NCI-H1092 treated with DMSO at 0.1 percent for 48 hours (cell line): ENCODE measurements around the gene GBP5.
"Not testable (repeated sequence)": the region's sequence is repeated elsewhere in the genome, so short reads cannot be mapped to it uniquely, and the experiment has no call there.

Source experiments
- DNase-seq: peaks from one replicate; lab custom pipeline; 2025; lab: John Stamatoyannopoulos, UW

The GBP5 gene

DNA sequence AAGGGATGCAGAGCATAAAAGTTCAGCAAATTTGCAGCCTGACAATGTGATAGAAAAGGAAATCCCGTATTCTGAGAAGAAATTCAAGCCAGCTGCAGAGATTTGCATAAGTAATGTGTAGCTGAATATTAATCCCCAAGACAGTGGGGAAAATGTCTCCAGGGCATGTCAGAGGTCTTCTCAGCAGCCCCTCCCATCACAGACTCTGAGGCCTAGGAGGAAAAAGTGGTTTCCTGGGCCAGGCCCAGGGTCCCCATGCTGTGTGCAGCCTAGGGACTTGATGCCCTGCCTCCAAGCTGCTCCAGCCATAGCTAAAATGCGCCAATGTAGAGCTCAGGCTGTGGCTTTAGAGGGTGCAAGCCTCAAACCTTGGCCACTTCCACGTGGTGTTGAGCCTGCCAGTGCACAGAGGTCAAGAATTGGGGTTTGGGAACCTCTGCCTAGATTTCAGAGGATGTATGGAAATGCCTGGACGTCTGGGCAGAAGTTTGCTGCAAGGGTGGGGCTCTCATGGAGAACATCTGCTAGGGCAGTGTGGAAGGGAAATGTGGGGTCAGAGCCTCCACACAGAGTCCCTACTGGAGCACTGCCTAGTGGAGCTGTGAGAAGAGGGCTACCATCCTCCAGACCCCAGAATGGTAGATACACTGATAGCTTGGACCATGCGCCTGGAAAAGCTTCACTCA, 11.6 kb upstream of the GBP5 start:
- not testable (repeated sequence) for DNase-seq

DNA sequence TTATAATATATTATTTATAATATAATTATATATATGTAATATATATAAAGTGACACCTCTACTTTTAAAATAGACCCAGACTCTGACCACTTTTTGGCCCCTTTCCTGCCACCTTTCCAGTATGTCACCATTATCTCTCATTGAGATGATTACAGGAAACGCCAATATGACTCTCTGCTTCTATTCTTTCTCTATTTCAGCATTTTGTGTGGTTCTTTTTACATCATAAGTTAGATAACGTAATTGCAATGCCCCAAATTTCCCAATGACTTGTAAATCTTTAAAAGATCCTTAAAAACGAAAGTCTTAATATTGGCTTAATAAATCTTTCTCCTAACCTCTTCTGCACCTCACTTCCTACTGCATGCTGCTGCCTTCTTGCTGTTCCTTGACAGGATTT, 8.1 kb upstream of the GBP5 start:
- DNase-seq, result no peak

DNA sequence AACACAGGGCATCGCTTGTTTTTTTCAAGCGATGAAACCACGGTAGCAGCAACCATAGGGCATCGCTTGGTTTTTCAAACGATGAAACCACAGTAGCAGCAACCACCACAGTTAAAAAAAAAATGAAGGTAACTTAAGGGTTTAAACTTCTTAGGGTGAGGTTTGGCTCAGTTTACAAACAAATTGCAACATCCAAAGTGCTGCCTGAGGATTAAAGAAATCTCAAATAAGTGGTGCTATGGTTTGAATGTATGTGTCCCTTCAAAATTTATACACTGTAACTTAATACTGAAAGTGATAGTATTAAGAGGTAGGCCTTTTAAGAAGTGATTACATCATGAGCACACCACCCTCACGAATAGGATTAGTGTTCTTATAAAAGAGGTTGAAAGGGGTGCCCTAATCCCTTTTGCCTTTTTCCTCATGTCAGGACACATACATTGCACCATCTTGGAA, 6.4 kb upstream of the GBP5 start:
- DNase-seq, result no peak

DNA sequence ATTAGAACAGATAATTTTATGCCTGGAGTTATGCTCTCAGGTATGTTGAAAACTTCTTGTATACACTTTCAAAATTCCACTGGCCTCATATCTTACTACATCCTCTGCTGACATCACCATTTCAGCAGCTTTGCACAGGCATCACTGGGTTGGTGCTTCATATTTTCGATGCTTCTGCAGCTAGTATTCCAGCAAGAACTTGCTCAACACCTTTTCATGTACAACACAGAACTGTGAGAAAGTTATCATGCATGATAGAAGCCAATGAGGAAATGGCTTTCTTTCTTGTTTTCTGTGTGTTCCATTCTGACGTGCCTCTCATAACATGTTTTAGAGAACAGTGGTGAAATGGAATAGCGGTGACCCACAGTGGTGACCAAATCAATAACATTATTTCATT, 5.1 kb upstream of the GBP5 start:
- DNase-seq, result no peak

DNA sequence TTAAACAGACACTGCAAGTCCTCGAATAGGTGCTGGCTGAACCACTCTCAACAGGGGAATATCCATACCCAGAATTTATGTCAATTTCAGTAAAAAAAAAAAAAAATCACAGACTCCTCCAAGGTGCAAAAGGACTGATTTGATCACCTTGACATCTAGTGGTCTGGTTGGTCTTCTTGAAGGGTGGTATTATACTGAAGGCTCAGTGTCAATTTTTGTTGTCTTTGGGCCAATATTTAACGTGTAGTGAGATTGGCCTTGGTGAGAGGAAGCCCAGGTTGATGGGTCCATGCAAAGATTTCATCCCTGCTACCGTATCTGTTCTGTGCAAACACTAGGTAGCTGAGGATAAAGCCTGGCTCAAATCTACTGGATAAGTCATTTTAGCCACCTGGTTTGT, 4.0 kb upstream of the GBP5 start:
- DNase-seq, result no peak

DNA sequence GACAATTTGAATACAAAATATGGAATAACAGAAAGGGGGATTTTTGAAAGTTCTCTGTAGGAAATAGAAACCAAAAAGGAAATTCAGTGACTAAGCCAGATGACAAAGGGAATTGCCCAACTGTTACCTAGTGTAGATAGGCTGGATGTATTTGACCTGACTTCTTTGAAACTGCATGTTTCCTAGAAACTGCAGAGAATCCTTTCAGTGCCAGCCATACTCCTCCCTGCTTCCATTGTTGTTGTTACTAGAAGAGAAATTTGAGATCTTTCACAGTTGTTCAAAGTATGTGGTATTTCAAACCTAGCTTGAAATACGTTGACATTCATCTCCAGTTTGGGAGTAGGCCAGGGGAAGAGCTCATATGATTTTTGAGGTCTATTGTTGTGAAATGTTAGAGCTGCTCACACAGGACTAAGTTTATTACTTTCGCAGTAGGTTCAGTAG, 1.8 kb upstream of the GBP5 start:
- no peak for DNase-seq

DNA sequence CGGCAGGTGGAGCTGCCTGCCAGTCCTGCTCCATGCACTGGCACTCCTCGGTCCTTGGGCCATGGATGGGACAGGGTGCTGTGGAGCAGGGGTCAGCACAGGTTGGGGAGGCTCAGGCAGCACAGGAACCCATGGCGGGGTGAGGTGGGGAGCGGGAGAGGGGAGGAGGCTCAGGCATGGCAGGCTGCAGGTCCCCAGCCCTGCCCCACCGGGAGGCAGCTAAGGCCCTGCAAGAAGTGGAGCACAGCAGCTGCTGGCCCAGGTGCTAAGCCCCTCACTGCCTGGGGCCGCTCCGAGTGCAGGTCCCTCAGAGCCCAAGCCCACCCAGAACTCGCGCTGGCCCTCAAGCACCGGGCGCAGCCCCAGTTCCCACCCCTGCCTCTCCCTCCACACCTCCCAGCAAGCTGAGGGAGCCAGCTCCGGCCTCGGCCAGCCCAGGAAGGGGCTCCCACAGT, 691 bp upstream of the GBP5 start:
- no peak for DNase-seq

DNA sequence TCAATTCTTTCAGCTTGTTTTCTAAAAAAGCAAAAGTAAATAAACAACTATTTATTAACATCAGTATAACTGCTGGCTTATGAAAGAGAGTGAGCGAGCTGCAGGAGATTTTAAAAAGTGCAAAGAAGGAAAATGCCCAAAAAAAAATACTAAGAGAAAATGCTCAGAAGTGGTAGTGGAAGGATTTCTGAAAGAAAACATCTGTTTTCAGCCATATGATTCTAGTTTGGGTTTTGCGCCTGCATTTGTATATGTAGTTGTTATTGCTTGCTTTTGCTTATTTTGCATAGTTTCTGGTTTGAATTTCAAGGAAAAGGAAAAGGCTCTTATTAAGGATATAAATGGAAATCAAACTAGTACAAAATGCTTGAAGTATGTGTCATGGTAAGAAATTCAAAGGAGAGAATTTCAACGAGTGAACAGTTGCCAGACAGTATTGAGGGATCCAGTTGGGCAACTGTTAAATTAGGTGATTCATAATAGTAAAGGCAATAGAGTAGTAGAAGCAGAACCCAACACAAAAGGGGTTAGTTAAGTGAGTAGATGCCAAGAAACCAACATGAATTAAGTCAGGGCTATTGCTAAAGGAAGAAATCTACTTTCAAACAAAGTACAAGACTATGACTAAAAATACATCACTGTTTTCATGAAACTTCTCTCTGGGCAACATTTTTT, 1.2 kb downstream of the GBP5 start:
- no peak for DNase-seq

DNA sequence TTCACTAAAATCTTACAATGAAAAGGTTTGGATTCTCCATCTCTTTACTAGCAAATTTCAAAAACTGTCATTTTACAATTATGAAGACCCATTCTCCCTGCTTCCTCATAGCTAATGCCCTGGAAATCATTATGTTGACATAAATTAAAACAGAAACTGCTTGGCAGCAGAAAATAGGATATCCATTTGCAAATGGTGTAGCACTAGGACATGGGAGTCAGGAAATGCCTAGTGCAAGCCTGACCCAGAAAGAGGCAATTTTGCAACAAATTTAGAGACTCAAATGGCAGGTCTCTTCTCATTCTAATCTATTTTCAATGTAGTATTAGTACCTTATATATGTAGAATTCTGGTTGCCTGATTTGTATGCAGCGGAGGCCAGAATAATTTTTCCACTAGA, 2.2 kb downstream of the GBP5 start:
- DNase-seq, result no peak

DNA sequence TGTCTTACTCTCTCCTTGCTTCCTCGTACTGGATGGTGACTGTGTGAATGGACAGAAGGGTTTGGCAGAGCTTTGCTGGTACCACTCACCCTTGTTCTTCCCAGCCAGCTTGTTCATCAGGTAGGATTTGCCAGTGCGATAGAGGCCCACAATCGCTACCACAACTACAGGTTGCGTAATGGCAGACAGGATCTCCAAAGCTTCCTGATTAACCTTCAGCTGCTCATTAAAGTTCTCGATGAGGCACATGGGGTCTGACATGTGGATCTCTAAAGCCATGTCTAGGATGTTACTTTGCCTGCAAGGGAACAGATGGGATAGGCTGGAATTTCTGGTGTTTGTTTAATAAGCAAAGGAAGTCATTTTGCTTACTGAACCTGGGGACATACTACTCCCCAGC, 3.4 kb downstream of the GBP5 start:
- DNase-seq, result no peak

DNA sequence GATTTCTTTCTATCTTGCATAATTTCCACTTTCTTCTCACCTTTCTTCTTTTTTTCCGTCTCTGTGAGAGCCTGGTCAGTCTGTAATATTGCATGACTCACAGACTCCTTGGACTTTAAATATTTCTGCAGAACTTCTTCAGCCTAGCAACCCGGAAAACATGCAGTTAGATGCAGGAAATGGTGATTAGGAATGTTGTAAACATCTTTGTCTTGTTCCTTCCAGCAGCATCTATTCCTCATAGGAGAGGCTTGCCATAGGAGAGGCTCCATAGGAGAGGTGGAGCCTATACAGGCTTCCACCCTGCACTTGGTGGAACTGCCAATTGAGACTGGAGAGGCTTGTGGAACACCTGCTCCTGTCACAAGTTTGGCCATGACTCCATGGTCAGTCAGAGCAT, 10.0 kb downstream of the GBP5 start:
- DNase-seq, result no peak

DNA sequence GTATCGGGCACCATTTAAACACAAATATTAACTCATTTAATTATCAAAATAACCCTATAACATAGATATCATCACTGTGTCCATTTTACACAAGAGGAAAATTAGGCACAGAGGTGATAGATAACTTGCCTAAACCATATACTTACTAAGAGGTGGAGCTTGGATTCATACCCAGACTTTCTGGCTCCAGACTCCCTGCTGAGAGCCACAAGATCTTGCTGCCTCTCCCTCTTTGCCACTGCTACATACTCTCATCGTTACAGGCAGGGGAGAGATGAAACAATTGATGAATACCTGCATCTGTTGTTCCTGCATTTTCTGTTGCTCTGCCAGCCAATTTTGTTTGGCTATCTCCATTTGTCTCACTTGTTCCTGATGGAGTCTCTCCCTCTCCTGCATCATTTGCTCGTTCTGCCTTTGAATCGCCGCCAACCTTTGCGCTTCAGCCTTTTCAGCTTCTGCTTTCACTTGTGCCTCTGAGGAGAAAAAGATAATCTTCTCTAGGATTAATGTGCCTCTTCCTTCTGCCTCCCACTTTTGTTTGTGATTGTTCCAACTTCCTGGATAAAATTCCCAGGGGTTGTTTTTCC, 10.6 kb downstream of the GBP5 start:
- DNase-seq, result peak; percentile 65

DNA sequence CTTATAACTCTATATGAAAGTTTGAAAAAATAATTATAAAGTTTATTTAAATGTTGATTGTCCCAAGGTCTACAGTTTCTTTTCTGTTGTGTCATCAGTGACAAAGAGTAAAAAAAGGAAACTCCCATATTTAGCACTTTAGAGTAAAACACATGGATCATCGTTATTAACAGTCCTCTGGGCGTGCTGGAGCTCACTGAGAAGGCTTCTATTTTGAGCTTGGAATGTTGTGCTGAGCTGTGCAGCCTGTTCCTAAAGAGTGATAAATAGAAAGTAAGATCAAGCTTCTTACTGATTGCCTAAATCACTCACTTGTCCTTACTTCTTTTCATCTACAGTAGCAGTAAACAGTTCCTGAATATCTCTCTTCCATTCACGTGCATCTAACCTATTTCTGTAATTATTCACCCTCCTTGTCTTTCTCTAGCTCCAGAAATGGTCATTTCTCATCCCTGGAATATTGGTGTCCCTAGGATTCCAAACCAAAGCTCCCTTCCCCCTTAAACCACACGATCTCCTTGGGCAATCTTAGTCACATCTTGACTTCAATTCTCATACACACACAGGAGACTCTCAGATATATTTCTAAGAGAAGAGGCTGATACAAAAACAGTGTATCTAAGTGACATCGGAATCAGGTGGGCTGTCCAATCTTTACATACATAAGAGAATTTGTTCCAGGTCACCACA, 11.9 kb downstream of the GBP5 start:
- DNase-seq, result no peak

DNA sequence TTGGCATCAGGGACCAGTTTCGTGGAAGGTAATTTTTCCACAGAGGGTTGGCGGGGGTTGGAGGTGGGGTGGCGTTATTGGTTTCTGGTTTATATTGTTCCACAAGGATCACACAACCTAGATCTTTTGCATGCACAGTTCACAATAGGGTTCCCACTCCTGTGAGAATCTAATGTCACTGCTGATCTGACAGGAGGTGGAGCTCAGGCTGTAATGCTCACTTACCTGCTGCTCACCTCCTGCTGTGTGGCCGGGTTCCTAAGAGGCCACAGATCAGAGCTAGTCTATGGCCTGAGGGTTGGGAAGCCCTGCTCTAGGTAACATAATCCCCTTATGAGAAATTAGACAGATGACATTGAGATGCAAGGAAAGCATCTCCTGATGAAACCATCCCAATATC, 12.6 kb downstream of the GBP5 start:
- no peak for DNase-seq

DNA sequence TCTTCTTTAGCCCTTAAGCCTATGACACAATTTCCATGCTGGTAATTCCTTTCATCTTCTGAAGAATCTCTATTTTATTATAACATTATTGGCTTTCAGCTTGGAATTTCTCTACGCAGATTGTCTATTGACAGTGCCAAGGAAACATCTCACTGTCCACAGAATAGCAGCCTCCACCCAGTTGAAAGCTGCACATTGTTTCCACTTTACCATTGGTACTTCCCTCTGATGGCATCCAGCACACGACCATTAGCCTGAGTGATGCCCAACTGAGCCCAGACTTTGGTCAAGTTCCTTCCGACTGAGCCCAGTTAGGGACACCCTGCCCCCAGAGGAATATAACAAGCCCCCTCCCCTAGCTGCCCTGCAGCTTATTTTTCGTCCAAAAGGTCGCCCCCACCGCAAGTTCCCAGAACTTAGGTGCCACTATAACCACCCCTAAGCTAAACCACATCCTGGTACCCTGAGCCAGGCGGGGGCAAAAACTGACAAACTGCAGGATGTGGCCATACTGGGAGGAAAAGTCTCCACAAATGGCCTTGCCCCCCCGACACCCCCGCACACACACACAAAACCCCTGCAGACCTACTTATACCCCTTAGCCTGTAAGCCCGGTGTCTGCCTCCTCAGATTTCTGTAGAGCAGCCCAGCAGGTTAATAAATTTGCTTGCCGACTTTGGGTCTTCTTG, 13.2 kb downstream of the GBP5 start:
- DNase-seq, result no peak

DNA sequence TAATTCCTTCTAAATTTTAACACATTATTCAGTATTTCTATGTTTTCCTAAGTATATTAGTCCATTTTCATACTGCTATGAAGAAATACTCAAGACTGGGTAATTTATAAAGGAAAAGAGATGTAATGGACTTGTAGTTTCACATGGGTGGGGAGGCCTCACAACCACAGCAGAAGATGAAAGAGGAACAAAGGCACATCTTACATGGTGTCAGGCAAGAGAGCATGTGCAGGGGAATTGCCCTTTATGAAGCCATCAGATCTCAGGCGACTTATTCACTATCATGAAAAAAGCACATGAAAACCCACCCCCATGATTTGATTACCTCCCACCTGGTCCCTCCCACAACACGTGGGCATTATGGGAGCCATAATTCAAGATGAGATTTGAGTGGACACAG, 15.6 kb downstream of the GBP5 start:
- no peak for DNase-seq

DNA sequence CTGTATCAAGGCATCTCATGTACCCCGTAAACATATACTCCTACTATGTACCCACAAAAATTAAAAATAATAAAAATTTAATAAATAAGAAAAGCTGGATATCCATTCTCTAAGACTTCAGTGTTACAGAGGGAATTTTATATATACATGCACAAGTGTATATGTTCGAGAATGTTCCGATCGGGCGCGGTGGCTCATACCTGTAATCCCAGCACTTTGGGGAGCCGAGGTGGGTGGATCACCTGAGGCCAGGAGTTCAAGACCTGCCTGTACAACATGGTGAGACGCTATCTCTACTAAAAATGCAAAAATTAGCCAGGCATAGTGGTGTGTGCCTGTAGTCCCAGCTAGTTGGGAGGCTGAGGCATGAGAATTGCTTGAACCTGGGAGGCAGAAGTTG, 17.1 kb downstream of the GBP5 start:
- DNase-seq, result not testable (repeated sequence)

DNA sequence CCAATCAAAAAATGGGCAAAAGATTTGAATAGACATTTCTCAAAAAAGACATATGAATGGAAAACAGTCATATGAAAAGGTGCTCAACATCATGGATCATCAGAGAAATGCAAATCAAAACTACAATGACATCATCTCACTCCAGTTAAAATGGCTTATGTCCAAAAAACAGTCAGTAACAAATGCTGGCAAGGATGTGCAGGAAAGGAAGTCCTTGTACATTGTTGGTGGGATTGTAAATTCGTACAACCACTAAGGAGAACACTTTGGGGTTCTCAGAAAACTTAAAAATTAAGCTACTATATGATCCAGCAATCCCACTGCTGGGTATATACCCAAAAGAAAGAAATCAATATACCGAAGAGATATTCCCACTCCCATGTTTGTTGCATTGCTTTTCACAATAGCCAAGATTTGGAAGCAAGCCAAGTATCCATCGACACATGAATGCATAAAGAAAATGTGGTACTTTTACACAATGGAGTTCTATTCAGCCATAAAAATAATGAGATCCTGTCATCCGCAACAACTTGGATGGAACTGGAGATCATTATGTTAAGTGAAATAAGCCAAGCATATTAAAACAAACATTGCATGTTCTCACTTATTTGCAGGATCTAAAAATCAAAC, 17.9 kb downstream of the GBP5 start:
- DNase-seq, result peak; percentile 82

DNA sequence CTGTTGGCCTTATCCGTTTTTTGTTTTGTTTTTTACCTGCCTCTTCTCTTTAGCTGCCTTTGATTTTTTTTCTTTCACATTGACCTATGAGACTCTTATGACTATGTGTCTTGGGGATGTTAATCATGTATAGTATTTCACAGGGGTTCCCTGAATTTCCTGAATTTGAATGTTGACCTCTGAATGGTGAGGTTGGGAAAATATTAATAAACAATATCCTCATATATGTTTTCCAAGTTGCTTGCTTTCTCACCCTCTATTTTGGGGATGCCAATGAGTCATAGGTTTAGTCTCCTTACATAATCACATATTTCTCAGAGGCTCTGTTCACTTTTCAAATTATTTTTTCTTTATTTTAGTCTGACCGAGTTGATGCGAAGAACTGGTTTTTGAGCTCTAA, 29.6 kb downstream of the GBP5 start:
- no peak for DNase-seq
